H1 (cell line): ENCODE results near the gene METTL6. TPM values are rescaled to one million over a fixed set of nuclear protein-coding genes. Genes with fewer than 3 reads are reported as not detected.
A peak's percentile ranks its signal among the peaks of the same experiment; 100 is the strongest.

ENCODE experiments used
- CTCF ChIA-PET: fragments of 300-600 bp; sonication (Branson Sonifier 250); formaldehyde crosslinking; loops from one replicate; lab custom pipeline; 2021; ENCODE audit not compliant: partially characterized antibody; lab: Charles Lee
- POLR2A ChIA-PET: fragments of 300-600 bp; sonication (Branson Sonifier 250); formaldehyde crosslinking; loops from one replicate; lab custom pipeline; 2021; ENCODE audit warnings: inconsistent platforms; ENCODE audit not compliant: partially characterized antibody; lab: Charles Lee
- DNase-seq, 2 experiments: peaks; one replicate each; pipeline versions ENCODE4 v3.0.0 to v3.0.0-alpha.2; 2010 to 2022; ENCODE audit warnings: low spot score in 2 of 2, low read depth in 1 of 2, mixed read lengths in 1 of 2
- FAIRE-seq: peaks from 2 replicates; lab custom pipeline; 2011; peaks lifted over from hg19 to GRCh38; lab: Jason Lieb, UNC
- H2AFZ ChIP-seq: 2 replicates; pipeline ENCODE4 v1.8.1; 2012; ENCODE audit warnings: low read length, inconsistent platforms
- H2AK5ac ChIP-seq: 2 replicates; pipeline ENCODE4 v1.6.1; 2013; ENCODE audit warnings: low read depth, low read length
- H2BK120ac ChIP-seq: replicated peaks from 2 replicates; pipeline ENCODE3; 2013; ENCODE audit warnings: low read depth, low read length, inconsistent platforms
- H2BK12ac ChIP-seq: 2 replicates; pipeline ENCODE4 v1.6.1; 2013; ENCODE audit warnings: low read depth, low read length
- H2BK15ac ChIP-seq: 2 replicates; pipeline ENCODE4 v1.6.1; 2013; ENCODE audit warnings: low read length
- H2BK20ac ChIP-seq: 2 replicates; pipeline ENCODE4 v1.6.1; 2013; ENCODE audit warnings: low read length
- H2BK5ac ChIP-seq: 2 replicates; pipeline ENCODE4 v1.6.1; 2013; ENCODE audit warnings: low read depth, low read length
- H3K14ac ChIP-seq: 2 replicates; pipeline ENCODE4 v1.6.1; 2013; ENCODE audit warnings: inconsistent platforms; ENCODE audit not compliant: insufficient read length
- H3K18ac ChIP-seq: 2 replicates; pipeline ENCODE4 v1.6.1; 2013; ENCODE audit warnings: low read length; ENCODE audit errors: extremely low read depth
- H3K23ac ChIP-seq: 2 replicates; pipeline ENCODE4 v1.6.1; 2013; ENCODE audit warnings: inconsistent platforms; ENCODE audit not compliant: insufficient read length
- H3K23me2 ChIP-seq: 2 replicates; pipeline ENCODE4 v1.6.1; 2013; ENCODE audit warnings: low read depth, low read length
- H3K27ac ChIP-seq: 2 replicates; pipeline ENCODE4 v1.6.1; 2011; ENCODE audit warnings: low read depth, low read length, inconsistent platforms
- H3K27me3 ChIP-seq, 4 experiments: replicated peaks in 1 of 4; 1 replicate in 1 of 4; 2 replicates in 3 of 4; pipeline versions ENCODE4 v1.6.1 to v1.8.1; 2011 to 2013; ENCODE audit warnings: low read length in 3 of 4, mild to moderate bottlenecking in 3 of 4, inconsistent platforms in 2 of 4, mixed read lengths in 2 of 4, moderate library complexity in 1 of 4; ENCODE audit not compliant: control insufficient read depth in 3 of 4, insufficient read depth in 3 of 4; ENCODE audit errors: extremely low read depth in 1 of 4
- H3K36me3 ChIP-seq, 4 experiments: 2 replicates each; pipeline versions ENCODE4 v1.6.1 to v1.8.1; 2011 to 2013; ENCODE audit warnings: mild to moderate bottlenecking in 4 of 4, low read length in 3 of 4, moderate library complexity in 2 of 4, control low read depth in 1 of 4, inconsistent platforms in 1 of 4; ENCODE audit not compliant: insufficient read depth in 4 of 4, control insufficient read depth in 2 of 4
- H3K4ac ChIP-seq: replicated peaks from 2 replicates; pipeline ENCODE3; 2013; ENCODE audit warnings: low read length, low read depth, mixed read lengths, inconsistent platforms; ENCODE audit not compliant: insufficient read length
- H3K4me1 ChIP-seq, 4 experiments: replicated peaks in 1 of 4; 1 replicate in 1 of 4; 2 replicates in 3 of 4; pipeline versions ENCODE4 v1.6.1 to v1.8.1; 2011 to 2013; ENCODE audit warnings: low read length in 3 of 4, inconsistent platforms in 2 of 4, mixed read lengths in 1 of 4; ENCODE audit not compliant: insufficient read depth in 4 of 4, control insufficient read depth in 3 of 4
- H3K4me2 ChIP-seq, 2 experiments: 2 replicates each; pipeline versions ENCODE4 v1.6.1 to v1.8.1; 2011 to 2013; ENCODE audit warnings: low read depth in 2 of 2, low read length in 2 of 2, control low read depth in 1 of 2, inconsistent platforms in 1 of 2, mild to moderate bottlenecking in 1 of 2; ENCODE audit not compliant: insufficient read depth in 1 of 2
- H3K4me3 ChIP-seq, 4 experiments: fragments of 200-600, 300-600 bp in 1 of 4; sonication (generic), shearing (Covaris generic), sonication (Bioruptor Twin) in 1 of 4; 2 replicates each; pipeline versions ENCODE4 v1.5.1 to v1.8.1; 2011 to 2016; ENCODE audit warnings: low read length in 4 of 4, low read depth in 3 of 4, control low read depth in 2 of 4, inconsistent platforms in 2 of 4, mild to moderate bottlenecking in 2 of 4, mixed read lengths in 1 of 4, moderate library complexity in 1 of 4; ENCODE audit not compliant: insufficient read depth in 2 of 4; ENCODE audit errors: extremely low read depth in 1 of 4
- H3K56ac ChIP-seq: replicated peaks from 2 replicates; pipeline ENCODE3; 2013; ENCODE audit warnings: low read depth, mild to moderate bottlenecking, mixed read lengths, low read length, inconsistent platforms; ENCODE audit not compliant: insufficient read length
- H3K79me1 ChIP-seq: 2 replicates; pipeline ENCODE4 v1.6.1; 2013; ENCODE audit warnings: low read depth, low read length, control low read depth
- H3K79me2 ChIP-seq, 2 experiments: 2 replicates each; pipeline versions ENCODE4 v1.6.1 to v1.8.1; 2012 to 2013; ENCODE audit warnings: low read length in 2 of 2, mild to moderate bottlenecking in 2 of 2, inconsistent platforms in 1 of 2; ENCODE audit not compliant: insufficient read depth in 2 of 2, control insufficient read depth in 1 of 2
- H3K9ac ChIP-seq, 4 experiments: replicated peaks in 1 of 4; 1 replicate in 1 of 4; 2 replicates in 3 of 4; pipeline versions ENCODE4 v1.6.1 to v1.8.1; 2011 to 2013; ENCODE audit warnings: low read depth in 3 of 4, low read length in 3 of 4, control low read depth in 2 of 4, mild to moderate bottlenecking in 2 of 4, moderate library complexity in 2 of 4, inconsistent platforms in 1 of 4; ENCODE audit errors: extremely low read depth in 1 of 4
- H3K9me3 ChIP-seq, 2 experiments: 2 replicates each; pipeline versions ENCODE4 v1.6.1 to v1.8.1; 2012 to 2013; ENCODE audit warnings: mild to moderate bottlenecking in 2 of 2, moderate library complexity in 2 of 2, control low read depth in 1 of 2, inconsistent platforms in 1 of 2, low read depth in 1 of 2, low read length in 1 of 2, mixed read lengths in 1 of 2; ENCODE audit not compliant: insufficient read depth in 2 of 2
- H4K20me1 ChIP-seq, 2 experiments: replicated peaks in 1 of 2; 2 replicates each; pipeline versions ENCODE3 to v1.8.1; 2011 to 2013; ENCODE audit warnings: inconsistent platforms in 2 of 2, low read length in 2 of 2, mild to moderate bottlenecking in 1 of 2; ENCODE audit not compliant: insufficient read depth in 2 of 2, control insufficient read depth in 1 of 2
- H4K5ac ChIP-seq: 2 replicates; pipeline ENCODE4 v1.6.1; 2013; ENCODE audit warnings: low read length, low read depth, mixed read lengths, inconsistent platforms; ENCODE audit not compliant: insufficient read length
- H4K8ac ChIP-seq: 2 replicates; pipeline ENCODE4 v1.8.0; 2013; ENCODE audit warnings: mild to moderate bottlenecking, moderate library complexity, low read length, inconsistent platforms; ENCODE audit not compliant: insufficient read depth; ENCODE audit errors: extremely low read depth
- H4K91ac ChIP-seq: replicated peaks from 2 replicates; pipeline ENCODE3; 2013; ENCODE audit warnings: low read length, mixed read lengths, inconsistent platforms; ENCODE audit not compliant: insufficient read length
- CTCF ChIP-seq, 3 experiments: IDR thresholded peaks; 1 replicate in 2 of 3; 2 replicates in 1 of 3; pipeline versions ENCODE4 v1.5.1 to v1.6.1; 2011; ENCODE audit warnings: low read length in 3 of 3, mild to moderate bottlenecking in 3 of 3, inconsistent platforms in 2 of 3, low read depth in 1 of 3, moderate library complexity in 1 of 3; ENCODE audit not compliant: insufficient read depth in 1 of 3; ENCODE audit errors: control extremely low read depth in 1 of 3
- NANOG ChIP-seq: IDR thresholded peaks from 2 replicates; pipeline ENCODE4 v1.6.1; 2011; ENCODE audit warnings: low read length, low read depth, mild to moderate bottlenecking, inconsistent platforms; ENCODE audit not compliant: insufficient read depth, poor library complexity, severe bottlenecking
- RAD21 ChIP-seq, 2 experiments: IDR thresholded peaks in 1 of 2; conservative IDR thresholded peaks in 1 of 2; 2 replicates each; pipeline ENCODE4 v1.6.1; 2011; ENCODE audit warnings: low read depth in 2 of 2, low read length in 2 of 2, improper control_type of control experiment in 1 of 2, inconsistent platforms in 1 of 2, mild to moderate bottlenecking in 1 of 2, moderate library complexity in 1 of 2
- SIRT6 ChIP-seq: IDR thresholded peaks from one replicate; pipeline ENCODE4 v1.7.1; 2012; ENCODE audit warnings: low read length, inconsistent platforms
- whole genome bisulfite sequencing, 2 experiments: shearing (Covaris generic) in 1 of 2; methylation state at CpG; one replicate each; pipeline versions ENCODE4 v1.1.6 to v1.1.7; 2013 to 2015; ENCODE audit warnings: low lambda C conversion rate in 2 of 2, mixed read lengths in 2 of 2, inconsistent platforms in 1 of 2, low coverage in 1 of 2, missing lambda C conversion rate in 1 of 2; ENCODE audit not compliant: insufficient replicate concordance in 2 of 2, insufficient coverage in 1 of 2, insufficient read length in 1 of 2; ENCODE audit errors: extremely low coverage in 1 of 2, missing lambda C conversion rate in 1 of 2; 5-methylcytosine and 5-hydroxymethylcytosine counted together
- polyA plus RNA-seq, 7 experiments: library from polyadenylated mRNA; depleted of rRNA in 3 of 7; stranded (reverse) in 5 of 7; unstranded in 2 of 7; fragments of >200 nt in 5 of 7; fragments of 200-250 nt in 2 of 7; gene quantifications; 1 replicate in 5 of 7; 2 replicates in 1 of 7; 4 replicates in 1 of 7; pipeline versions ENCODE4 v1.2.1 to v1.2.3, GENCODE V29; 2011 to 2013; ENCODE audit warnings: missing spikeins in 2 of 7, mixed read lengths in 2 of 7
- total RNA-seq: library from RNA; stranded (reverse); fragmentation: NEBNext Ultra II Directional; extraction: Animal tissue kit (Norgen Biotek cat#: 25700); gene quantifications from 2 replicates; pipeline ENCODE4 v1.2.1, GENCODE V29; 2021

The METTL6 gene
- total and polyA plus RNA-seq, 2 of the 8 experiments (the other 6 are each of a cell fraction or from before 2014, with no cell fraction given) = 18.4 to 20.0 TPM

GRCh38 chr3:15405448-15406050 lies 21.8 kb downstream of the METTL6 start:
- H3K4me2 ChIP-seq = no peak overlapping the region
- H3K79me2 ChIP-seq = no peaks in the 10 kb centered on the region
- H2BK120ac ChIP-seq = no peak overlapping the region
- H3K14ac ChIP-seq = no peak overlapping the region
- no peak overlapping the region for H2AFZ ChIP-seq
- no peak overlapping the region for H4K5ac ChIP-seq
- H4K20me1 ChIP-seq = no peaks in the 10 kb centered on the region
- TF ChIP-seq SIRT6 (no peak), CTCF (IDR thresholded peaks at IDR 0.05; ENCODE audit: control extremely low read depth in 1 of 3, insufficient read depth in 1 of 3, low read depth in 1 of 3, low read length in 3 of 3) (peak in 2 of 3 experiments; percentile 58 to 59; a peak in 3 of 4 replicates), NANOG (no peak), RAD21 (IDR thresholded peaks at IDR 0.05 in 1 of 2, conservative IDR thresholded peaks at IDR 0.05 in 1 of 2; ENCODE audit: low read depth in 2 of 2, low read length in 2 of 2) (peak; percentile 69 to 71)
- H3K36me3 ChIP-seq = peaks cover 0 to 3% (median 0%) of the 10 kb centered on the region in 4 experiments; a peak in 1 of 8 replicates
- H4K8ac ChIP-seq = no peak overlapping the region
- H3K4me3 ChIP-seq = no peak overlapping the region
- no peak for DNase-seq
- no peak overlapping the region for H2BK15ac ChIP-seq
- H3K4ac ChIP-seq = no peak overlapping the region
- H3K18ac ChIP-seq = no peak overlapping the region
- no peak overlapping the region for H2BK12ac ChIP-seq
- H3K23ac ChIP-seq = no peak overlapping the region
- no peaks in the 10 kb centered on the region for H3K23me2 ChIP-seq
- ChIA-PET POLR2A (interaction anchor here (0.9 to 1.3 kb wide), 2 partner anchors 138 to 140 kb away, joined by 4 to 5 read pairs; no protein-coding TSS in a partner anchor), CTCF (interaction anchor here (0.6 to 8.1 kb wide), 65 partner anchors 9 to 818 kb away, joined by 3 to 227 read pairs (median 4); partner anchors contain the start of genes CAPN7 and SH3BP5)
- H3K9me3 ChIP-seq = no peaks in the 10 kb centered on the region
- 48% methylated on average over 3 of the region's 3 CpGs; no CpG with 5 or more reads in 1 of the 2 experiments for WGBS, 2 experiments
- FAIRE-seq = no peak
- H3K27me3 ChIP-seq = no peaks in the 10 kb centered on the region
- H3K56ac ChIP-seq = no peak overlapping the region
- H3K4me1 ChIP-seq = no peaks in the 10 kb centered on the region
- no peak overlapping the region for H4K91ac ChIP-seq
- H2BK20ac ChIP-seq = no peak overlapping the region
- no peaks in the 10 kb centered on the region for H3K79me1 ChIP-seq
- no peak overlapping the region for H3K9ac ChIP-seq
- H2BK5ac ChIP-seq = no peak overlapping the region
- H2AK5ac ChIP-seq = no peak overlapping the region
- no peak overlapping the region for H3K27ac ChIP-seq
